DOHH2 (cell line): ENCODE results near the gene COL11A2.

ENCODE experiments used
- H3F3A ChIP-seq: fragments of 200-600 bp; sonication (generic), shearing (Covaris generic); 2 replicates; pipeline ENCODE4 v1.6.0; 2016; ENCODE audit warnings: antibody characterized with exemption, mild to moderate bottlenecking; ENCODE audit not compliant: control insufficient read depth, insufficient read depth
- H3K27ac ChIP-seq: fragments of 200-600 bp; sonication (generic); 2 replicates; pipeline ENCODE4 v1.5.1; 2014; ENCODE audit warnings: low read depth, mild to moderate bottlenecking, low read length, moderate library complexity
- H3K27me3 ChIP-seq: fragments of 200-600 bp; sonication (generic); 2 replicates; pipeline ENCODE4 v1.6.1; 2014; ENCODE audit warnings: mild to moderate bottlenecking, low read length, mixed read lengths; ENCODE audit not compliant: control insufficient read depth
- H3K36me3 ChIP-seq: fragments of 200-600 bp; sonication (generic); 2 replicates; pipeline ENCODE4 v1.6.1; 2014; ENCODE audit warnings: mild to moderate bottlenecking, low read length, moderate library complexity, mixed read lengths; ENCODE audit not compliant: control insufficient read depth
- H3K4me1 ChIP-seq: fragments of 200-600 bp; sonication (generic); 2 replicates; pipeline ENCODE4 v1.6.1; 2014; ENCODE audit warnings: mild to moderate bottlenecking, low read length, mixed read lengths; ENCODE audit not compliant: control insufficient read depth
- H3K4me2 ChIP-seq: fragments of 200-600 bp; sonication (generic); 2 replicates; pipeline ENCODE4 v1.6.0; 2014; ENCODE audit warnings: mild to moderate bottlenecking, low read length, moderate library complexity
- H3K4me3 ChIP-seq: fragments of 200-600 bp; sonication (generic); 2 replicates; pipeline ENCODE4 v1.5.1; 2014; ENCODE audit warnings: mild to moderate bottlenecking, low read length, mixed read lengths
- H3K79me2 ChIP-seq: fragments of 200-600 bp; sonication (generic); 2 replicates; pipeline ENCODE4 v1.6.1; 2014; ENCODE audit warnings: mild to moderate bottlenecking, low read length, mixed read lengths; ENCODE audit not compliant: control insufficient read depth
- H3K9me2 ChIP-seq: fragments of 200-600 bp; sonication (generic); replicated peaks from 2 replicates; pipeline ENCODE4 v1.6.1; 2014; ENCODE audit warnings: mild to moderate bottlenecking, low read length, mixed read lengths; ENCODE audit not compliant: control insufficient read depth
- H3K9me3 ChIP-seq: fragments of 200-600 bp; sonication (generic); 2 replicates; pipeline ENCODE4 v1.6.1; 2014; ENCODE audit warnings: antibody characterized with exemption, low read length, mixed read lengths; ENCODE audit not compliant: control insufficient read depth, insufficient read depth
- H4K20me1 ChIP-seq: fragments of 200-600 bp; sonication (generic); 2 replicates; pipeline ENCODE4 v1.6.0; 2014; ENCODE audit warnings: low read depth, mild to moderate bottlenecking, antibody characterized with exemption, low read length, moderate library complexity; ENCODE audit not compliant: control insufficient read depth, insufficient read depth
- EZH2phosphoT487 ChIP-seq: fragments of 200-600 bp; sonication (generic); IDR thresholded peaks from 2 replicates; pipeline ENCODE4 v1.6.1; 2017; ENCODE audit warnings: borderline replicate concordance, mild to moderate bottlenecking, antibody characterized with exemption, low read length, moderate library complexity, mixed read lengths
- TF ChIP-seq, protein P1 (sequence below): fragments of 200-600 bp; sonication (generic); IDR thresholded peaks from one replicate; pipeline ENCODE4 v1.5.1; 2014; ENCODE audit warnings: antibody characterized with exemption, mild to moderate bottlenecking, low read depth, low read length; ENCODE audit not compliant: poor library complexity, severe bottlenecking

Gene COL11A2

DNA sequence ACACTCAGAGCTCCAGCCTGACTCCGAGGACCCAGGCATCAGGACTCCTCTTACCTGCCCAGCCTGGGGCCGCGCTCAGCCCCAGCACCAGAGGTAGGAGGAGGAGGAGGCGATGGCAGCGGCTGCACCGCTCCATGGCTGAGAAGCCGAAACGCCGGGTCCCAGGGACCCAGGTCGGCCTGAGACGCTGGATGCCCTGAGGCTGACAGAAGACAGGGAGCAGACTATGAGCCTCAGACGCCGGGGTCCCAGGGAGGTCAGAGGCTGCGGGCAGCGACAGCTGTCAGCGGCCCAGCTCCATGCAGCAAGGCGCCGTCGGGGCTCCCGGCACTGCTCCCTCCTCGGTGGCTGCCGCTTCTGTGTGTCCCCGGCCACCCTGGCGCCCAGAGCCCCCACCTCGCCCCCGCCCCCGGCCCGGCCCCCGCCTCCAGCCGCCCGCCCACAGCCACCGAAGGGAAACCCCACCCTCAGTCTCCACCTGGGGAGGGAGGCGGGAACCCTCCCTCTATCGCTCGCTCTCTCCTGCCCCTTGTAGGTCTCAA, at the start of gene COL11A2:
TSS of gene COL11A2 (minus strand) at position 363 of the 542 bp plus-strand sequence. CDS start at position 136, 227 bp downstream.
- peak within 1 kb of the TSS; percentile 51 for H3K4me3 ChIP-seq
- H3K9me2 ChIP-seq: no peaks in the 10 kb centered on the region
- H3K27me3 ChIP-seq: peaks cover 25% of the 10 kb centered on the region
- peaks cover 12% of the 10 kb centered on the region for H3K4me1 ChIP-seq
- H3K79me2 ChIP-seq: no peaks in the 10 kb centered on the region; the same call in 1 of the 2 replicates
- H3K4me2 ChIP-seq: peak within 1 kb of the TSS; percentile 65
- H3K36me3 ChIP-seq: peaks cover 32% of the 10 kb centered on the region
- H3K27ac ChIP-seq: no peak within 1 kb of the TSS
- TF ChIP-seq EZH2phosphoT487: peak; percentile 93
- TF ChIP-seq, protein P1, sequence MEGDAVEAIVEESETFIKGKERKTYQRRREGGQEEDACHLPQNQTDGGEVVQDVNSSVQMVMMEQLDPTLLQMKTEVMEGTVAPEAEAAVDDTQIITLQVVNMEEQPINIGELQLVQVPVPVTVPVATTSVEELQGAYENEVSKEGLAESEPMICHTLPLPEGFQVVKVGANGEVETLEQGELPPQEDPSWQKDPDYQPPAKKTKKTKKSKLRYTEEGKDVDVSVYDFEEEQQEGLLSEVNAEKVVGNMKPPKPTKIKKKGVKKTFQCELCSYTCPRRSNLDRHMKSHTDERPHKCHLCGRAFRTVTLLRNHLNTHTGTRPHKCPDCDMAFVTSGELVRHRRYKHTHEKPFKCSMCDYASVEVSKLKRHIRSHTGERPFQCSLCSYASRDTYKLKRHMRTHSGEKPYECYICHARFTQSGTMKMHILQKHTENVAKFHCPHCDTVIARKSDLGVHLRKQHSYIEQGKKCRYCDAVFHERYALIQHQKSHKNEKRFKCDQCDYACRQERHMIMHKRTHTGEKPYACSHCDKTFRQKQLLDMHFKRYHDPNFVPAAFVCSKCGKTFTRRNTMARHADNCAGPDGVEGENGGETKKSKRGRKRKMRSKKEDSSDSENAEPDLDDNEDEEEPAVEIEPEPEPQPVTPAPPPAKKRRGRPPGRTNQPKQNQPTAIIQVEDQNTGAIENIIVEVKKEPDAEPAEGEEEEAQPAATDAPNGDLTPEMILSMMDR: no peak
- H4K20me1 ChIP-seq: 0 out of 2 replicates have a peak, but pooled peaks cover 3% of the 10 kb centered on the region
- H3K9me3 ChIP-seq: no peaks in the 10 kb centered on the region
- no peaks in the 10 kb centered on the region for H3F3A ChIP-seq

DNA sequence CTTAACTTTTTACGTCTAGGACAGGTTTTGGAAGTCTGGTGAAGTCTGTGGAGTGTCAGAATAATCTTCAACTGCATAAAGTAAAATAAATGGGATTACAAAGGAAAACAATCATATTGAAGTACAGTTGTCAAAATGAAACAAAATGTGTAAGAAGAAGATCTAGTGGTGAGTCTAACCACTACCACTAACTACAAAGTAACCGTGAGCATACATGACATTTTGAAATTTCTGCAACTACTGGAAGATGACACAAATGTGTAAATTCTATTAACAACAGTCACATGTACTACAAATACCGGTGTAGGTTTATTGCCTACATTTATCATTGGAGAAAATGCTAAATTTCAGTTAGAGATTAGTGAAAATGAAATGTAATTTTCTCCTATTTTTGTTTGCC, 49.7 kb upstream of the COL11A2 start:
- Histone ChIP-seq H3K4me1 (no peaks in the 10 kb centered on the region), H3K79me2 (no peaks in the 10 kb centered on the region), H3F3A (0 out of 2 replicates have a peak, but pooled peaks cover 2% of the 10 kb centered on the region), H3K27ac (no peak overlapping the region), H3K9me3 (no peaks in the 10 kb centered on the region), H4K20me1 (no peaks in the 10 kb centered on the region), H3K4me3 (no peak overlapping the region), H3K27me3 (peaks cover 28% of the 10 kb centered on the region), H3K4me2 (no peak overlapping the region), H3K9me2 (no peaks in the 10 kb centered on the region), H3K36me3 (no peaks in the 10 kb centered on the region)
- TF ChIP-seq, protein P1: no peak
- no peak for TF ChIP-seq EZH2phosphoT487

DNA sequence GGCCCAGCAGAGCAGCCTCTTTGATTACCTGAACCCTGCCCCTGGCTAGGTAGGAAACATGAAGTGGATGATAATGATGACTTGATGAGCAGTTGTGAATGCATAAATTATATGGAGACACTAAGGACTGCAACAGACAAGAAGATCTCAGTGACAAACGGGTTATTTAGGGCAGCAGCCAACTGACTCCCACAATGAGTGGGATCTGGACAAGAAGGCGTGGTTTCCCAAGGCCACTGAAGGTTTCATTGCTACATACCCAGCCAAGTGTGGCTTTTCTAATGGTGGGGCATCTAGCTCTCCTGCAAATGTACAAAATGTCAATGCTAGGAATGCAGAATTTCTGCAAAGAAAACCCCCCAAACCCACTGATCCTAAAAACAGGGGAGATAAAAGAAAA, 45.5 kb upstream of the COL11A2 start:
- Histone ChIP-seq H3K36me3 (no peaks in the 10 kb centered on the region), H4K20me1 (no peaks in the 10 kb centered on the region), H3K4me3 (no peak overlapping the region), H3K27me3 (peaks cover 42% of the 10 kb centered on the region), H3K4me2 (no peak overlapping the region), H3F3A (no peaks in the 10 kb centered on the region), H3K79me2 (no peaks in the 10 kb centered on the region), H3K4me1 (no peaks in the 10 kb centered on the region), H3K9me3 (no peaks in the 10 kb centered on the region), H3K9me2 (no peaks in the 10 kb centered on the region), H3K27ac (no peak overlapping the region)
- TF ChIP-seq, protein P1: no peak
- TF ChIP-seq EZH2phosphoT487: no peak
